Stimulated activated CD8-positive, alpha-beta memory T cell treated with anti-CD3 and anti-CD28 coated beads, Interleukin-15, amount 100 ng/mL, for 24 hours (primary cell): ENCODE results near the gene CAMK1D.
"Not testable (repeated sequence)": the region's sequence is repeated elsewhere in the genome, so short reads cannot be mapped to it uniquely, and the experiment has no call there.

Source experiments
- DNase-seq: peaks from one replicate; pipeline ENCODE4 v3.0.0-alpha.2; 2020; ENCODE audit warnings: low read depth

CAMK1D gene

DNA sequence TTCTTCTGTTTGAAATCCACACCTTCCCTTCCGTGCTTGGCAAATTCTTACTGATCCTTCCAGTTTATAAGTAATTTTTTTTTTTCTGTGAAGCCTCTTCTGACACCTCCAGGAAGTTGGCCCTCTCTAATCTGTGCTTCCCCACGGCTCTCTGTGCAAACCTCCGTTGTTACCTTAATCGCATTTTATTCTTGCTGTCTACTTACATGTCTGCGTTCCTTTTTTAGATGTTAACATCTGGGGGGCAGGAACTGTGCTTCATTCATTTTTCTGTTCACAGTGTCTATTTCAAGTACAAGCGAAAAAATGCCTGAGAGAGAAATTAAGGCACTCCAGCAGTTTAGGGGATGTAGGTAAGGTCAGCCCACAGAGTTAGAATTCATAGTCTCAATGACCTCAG, 8.4 kb upstream of the CAMK1D start:
- no peak for DNase-seq

GRCh38 chr10:12341526-12341925, 7.8 kb upstream of the CAMK1D start:
- no peak for DNase-seq

DNA sequence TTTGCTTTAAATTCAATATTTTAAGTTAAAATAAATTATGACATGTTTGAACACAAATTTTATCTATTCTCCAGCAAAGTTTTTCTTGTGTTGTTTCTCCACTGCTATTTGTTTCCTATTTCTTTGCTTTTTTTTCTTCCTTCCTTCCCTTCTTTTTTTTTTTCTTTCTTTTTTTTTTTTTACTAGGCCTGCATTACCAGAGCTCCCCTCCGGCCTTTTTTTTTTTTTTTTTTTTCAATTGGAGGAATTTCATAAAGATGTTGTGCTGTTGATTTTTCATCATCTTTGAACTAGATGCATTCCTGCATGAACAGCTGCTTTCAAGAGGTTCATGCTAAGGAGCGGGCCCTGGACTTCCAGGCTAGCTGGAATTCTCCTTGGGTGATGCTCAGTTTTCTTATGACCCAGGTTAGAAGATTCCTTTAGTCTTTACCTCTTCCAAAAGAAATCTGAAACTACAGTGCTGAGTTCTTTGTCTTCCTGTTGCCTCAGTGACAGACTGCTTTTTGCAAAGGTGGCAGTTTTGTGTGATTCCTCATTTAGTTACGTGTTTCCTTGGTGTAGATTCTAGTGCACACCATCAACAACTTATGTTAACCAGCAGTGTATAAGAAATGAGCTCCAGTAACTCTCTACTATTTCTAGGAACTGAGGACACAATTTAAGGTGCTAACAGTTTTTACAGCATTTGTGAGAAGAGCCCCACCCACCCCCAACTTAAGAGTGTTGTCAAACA, 4.8 kb upstream of the CAMK1D start:
- no peak for DNase-seq

GRCh38 chr10:12346707-12347106, 2.6 kb upstream of the CAMK1D start:
- DNase-seq: no peak

DNA sequence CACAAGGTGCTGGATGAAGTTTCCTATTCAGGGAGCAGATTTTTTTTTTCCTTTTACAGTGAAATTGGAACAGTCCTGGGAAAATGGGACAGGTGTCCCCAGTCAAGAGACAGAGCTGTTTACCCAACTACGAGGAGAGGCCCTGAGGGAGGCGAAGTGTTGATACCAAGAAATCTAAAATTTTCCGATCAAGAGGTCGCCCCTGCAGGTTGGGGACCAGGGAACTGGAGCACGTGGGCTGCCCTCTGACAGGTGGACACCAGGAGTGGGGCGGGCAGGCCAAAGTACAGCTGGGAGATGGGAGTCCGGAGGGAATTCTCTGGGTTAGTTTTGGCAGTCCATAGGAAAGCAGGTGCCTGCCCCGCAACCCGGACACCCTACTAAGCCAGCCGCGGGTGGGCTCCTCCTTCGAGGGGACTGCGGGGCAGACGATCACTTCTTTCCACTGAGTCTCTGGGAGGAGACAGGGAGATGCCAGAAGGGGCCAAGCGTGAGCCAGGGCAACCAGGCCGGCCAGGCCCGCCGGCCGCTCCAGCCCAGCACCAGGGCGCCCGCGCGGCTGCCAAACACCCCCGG, 965 bp upstream of the CAMK1D start:
- DNase-seq: no peak

GRCh38 chr10:12349629-12350166, 351 bp downstream of the CAMK1D start:
- no peak for DNase-seq

DNA sequence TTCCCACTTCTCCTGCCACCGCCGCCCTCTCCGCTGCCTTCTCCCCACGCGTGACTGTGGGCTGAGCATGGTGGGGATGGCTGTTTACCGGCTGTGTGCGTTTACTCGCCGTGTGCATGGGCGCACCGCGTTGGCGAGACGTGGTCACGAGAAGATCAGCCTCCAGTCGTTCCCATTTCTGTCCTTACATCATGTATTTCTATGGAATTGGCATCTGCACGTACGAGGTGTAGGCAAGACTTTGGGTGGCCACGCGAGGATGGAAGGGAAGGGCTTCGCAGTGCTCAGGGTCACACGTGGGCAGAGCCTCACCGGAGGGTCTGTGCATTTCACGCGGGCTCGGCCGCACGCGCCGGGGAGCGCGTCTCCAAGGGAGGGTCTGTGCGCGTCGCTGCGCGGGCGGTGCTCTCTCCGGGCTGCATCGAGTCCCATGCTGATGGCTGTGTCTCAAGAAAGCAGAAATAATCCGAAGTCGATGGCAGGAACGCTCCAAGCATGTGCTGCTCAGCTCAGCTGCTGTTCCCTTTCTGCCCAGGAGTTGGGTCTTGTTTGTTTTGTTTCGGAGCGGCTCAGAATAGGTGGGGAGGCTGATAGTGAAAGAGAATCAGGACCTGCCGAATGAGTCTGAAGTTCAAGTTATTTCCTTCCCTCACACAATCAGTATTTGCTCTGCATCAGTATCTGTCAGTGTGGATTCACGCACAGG, 973 bp downstream of the CAMK1D start:
- no peak for DNase-seq

DNA sequence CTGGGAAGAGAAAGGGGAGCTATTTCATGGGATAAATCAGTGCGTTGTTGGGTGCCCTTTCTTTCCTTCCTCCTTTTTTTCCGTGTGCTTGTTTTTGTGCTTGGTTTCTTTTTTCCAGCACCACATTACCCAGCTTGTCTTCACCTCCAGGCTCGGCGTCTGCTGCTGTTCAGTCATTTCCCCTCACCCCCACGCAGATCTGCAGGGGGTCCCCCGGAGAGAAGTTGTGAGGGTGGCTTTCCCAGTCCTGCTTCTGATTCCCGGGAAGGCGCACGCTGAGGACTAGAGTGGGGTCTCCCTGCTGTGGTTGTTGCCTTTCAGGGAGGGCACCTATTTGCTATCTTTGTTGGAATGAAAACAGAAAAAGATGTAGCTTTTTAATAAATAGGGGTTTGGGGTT, 1.6 kb downstream of the CAMK1D start:
- no peak for DNase-seq

DNA sequence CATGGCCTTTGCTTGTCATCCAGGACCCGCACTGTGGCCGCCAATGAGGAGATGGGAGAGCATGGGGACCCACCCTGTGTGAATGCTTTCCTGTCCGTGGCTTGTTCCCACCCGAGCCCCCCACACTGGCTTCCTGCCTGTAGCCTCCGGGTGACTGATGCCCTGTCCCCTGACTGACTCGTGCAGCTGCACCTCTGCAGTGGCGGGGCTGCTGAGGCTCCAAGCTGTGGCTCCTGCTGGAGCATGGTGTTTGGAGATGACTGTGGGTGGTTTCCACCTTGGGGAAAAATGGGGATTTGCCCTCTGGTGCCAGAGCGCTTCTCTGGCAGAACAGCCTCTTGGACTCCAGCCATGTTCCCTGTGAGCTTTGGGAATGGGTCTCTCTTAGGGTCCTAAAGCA, 2.1 kb downstream of the CAMK1D start:
- no peak for DNase-seq

DNA sequence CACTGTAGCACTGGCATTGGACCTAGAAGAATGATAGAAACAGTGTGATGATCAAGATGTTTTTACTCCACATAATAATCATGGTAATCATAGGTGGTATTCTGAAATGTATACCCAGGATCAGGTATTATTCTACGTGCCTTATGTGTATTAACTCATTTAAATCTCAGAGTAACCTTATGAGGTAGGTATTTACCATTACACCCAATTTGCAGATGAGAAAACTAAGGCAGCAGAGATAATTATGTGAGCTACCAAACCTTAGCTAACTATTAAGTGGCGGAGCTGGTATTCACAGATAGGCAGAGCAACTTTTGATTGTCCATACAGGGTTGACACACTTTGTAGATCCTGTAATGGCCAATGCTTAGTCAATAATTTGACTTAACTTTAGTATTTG, 2.5 kb downstream of the CAMK1D start:
- no peak for DNase-seq

- DNase-seq: no peak
These were observed 4.3 kb downstream of the CAMK1D start for GRCh38 chr10:12353399-12354242.

DNA sequence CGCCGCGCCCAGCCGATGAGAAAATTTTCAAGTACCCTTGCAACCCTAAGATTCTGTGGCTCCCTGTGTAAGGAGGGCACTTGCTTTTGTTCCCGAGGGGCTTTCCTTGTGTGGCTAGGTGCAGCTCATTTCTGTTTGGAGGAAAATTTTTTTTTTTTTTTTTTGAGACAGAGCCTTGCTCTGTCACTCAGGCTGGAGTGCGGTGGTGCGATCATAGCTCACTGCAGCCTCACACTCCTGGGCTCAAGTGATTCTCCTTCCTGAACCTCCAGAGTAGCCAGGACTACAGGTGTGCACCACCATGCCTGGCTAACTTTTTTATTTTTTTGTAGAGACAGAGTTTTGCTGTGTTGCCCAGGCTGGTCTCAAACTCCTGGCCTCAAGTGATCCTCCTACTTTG, 5.3 kb downstream of the CAMK1D start:
- not testable (repeated sequence) for DNase-seq

GRCh38 chr10:12355384-12355783, 6.0 kb downstream of the CAMK1D start:
- no peak for DNase-seq

DNA sequence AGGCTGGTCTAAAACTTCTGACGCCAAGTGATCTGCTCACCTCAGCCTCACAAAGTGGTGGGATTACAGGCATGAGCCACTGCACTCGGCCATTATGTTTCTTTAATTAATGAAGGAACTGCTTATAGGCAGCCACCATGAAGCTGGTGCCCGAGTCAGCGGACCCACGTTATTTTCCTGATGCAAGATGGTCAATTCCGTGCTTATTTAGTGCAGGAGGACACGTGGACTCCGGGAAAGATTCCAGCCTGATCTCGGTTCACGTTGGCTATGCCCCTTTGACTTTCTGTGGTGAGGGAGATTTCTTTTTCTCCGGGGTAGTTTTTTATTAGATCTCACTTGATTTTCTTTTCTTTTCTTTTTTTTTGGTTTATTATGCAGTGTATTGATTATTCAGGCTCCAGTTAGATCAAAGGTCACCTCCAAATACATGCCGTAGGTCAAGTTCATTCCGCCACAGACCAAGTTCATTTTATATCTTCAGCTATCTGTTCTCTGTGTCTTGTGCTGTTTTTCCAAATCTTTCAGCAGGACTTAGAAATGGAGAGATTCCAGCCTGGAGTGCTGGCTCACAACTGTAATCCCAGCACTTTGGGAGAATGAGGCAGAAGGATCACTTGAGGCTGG, 8.3 kb downstream of the CAMK1D start:
- DNase-seq: no peak

DNA sequence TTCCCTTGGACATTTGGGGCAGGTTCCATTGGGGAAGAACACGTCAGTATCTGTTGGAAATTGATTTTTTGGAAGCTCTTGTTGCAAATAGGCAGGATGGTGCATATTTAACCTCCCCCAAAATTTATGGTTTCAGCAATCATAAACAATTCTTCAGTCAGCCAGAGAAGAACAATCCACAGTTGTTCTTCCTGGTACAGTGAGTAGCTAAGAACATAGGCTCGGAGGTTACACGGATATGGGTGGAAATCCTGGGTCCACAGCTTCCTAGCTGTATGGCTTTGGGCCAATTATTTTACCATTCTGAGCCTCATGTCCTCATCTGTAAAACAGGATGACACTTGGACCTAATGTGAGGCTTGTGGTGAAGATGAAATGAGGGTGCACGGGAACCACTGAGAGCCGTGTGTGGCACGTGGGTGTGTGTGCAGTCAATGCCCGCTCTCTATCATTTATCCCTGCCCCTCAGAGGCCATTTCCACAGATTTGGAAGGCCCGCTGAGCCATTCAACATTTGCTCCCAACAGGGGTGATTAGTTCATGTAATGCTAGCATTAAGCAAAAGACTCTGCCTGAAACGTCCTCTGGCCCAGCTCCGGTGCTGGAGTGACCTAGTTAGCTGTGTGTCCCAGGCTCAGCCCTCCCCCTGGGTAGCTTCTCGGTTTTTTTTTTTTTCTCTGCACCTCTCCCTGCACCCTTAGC, 9.7 kb downstream of the CAMK1D start:
- DNase-seq: no peak

- no peak for DNase-seq
These were observed 11.1 kb downstream of the CAMK1D start for GRCh38 chr10:12360461-12360860.

DNA sequence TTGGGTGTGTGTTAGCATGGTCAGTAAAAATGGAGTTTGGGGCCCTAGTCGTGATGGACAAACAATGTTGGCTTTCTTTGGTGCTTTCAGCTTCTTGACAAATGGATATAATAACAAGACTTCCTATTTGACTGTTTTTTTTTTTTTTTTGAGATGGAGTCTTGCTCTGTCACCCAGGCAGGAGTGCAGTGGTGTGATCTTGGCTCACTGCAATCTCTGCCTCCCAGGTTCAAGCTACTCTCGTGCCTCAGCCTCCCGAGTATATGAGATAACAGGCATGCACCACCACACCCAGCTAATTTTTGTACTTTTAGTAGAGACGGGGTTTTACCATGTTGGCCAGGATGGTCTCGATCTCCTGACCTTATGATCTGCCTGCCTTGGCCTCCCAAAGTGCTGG, 11.8 kb downstream of the CAMK1D start:
- not testable (repeated sequence) for DNase-seq

- no peak for DNase-seq
These were observed 15.2 kb downstream of the CAMK1D start for GRCh38 chr10:12364559-12364958.

GRCh38 chr10:12367272-12367671, 17.9 kb downstream of the CAMK1D start:
- no peak for DNase-seq

GRCh38 chr10:12369982-12370381, 20.6 kb downstream of the CAMK1D start:
- no peak for DNase-seq

GRCh38 chr10:12372846-12373245, 23.5 kb downstream of the CAMK1D start:
- no peak for DNase-seq
